Calu3 (cell line): ENCODE results near the gene RIMS4. TPM values are rescaled to one million over a fixed set of nuclear protein-coding genes. Genes with fewer than 3 reads are reported as not detected.

Experiments
- BruUV-seq: library from RNA; stranded (reverse); fragments of 400-500 nt; replicated peaks from 2 replicates; lab custom pipeline; 2021; lab: Mats Ljungman, UMichigan
- CTCF ChIA-PET: fragments of 300-600 bp; sonication (Branson Sonifier 250); formaldehyde crosslinking; loops from one replicate; lab custom pipeline; 2022; ENCODE audit warnings: antibody characterized with exemption; lab: Charles Lee
- DNase-seq: peaks from one replicate; pipeline ENCODE4 v3.0.0; 2022
- H3K27ac Mint-ChIP-seq: one replicate; pipeline ENCODE4 v1.8.0; 2022; ENCODE audit warnings: mixed read lengths; ENCODE audit not compliant: unreplicated experiment
- H3K27me3 Mint-ChIP-seq: one replicate; pipeline ENCODE4 v1.8.0; 2022; ENCODE audit warnings: mixed read lengths; ENCODE audit not compliant: unreplicated experiment
- H3K36me3 Mint-ChIP-seq: one replicate; pipeline ENCODE4 v1.8.0; 2022; ENCODE audit warnings: mild to moderate bottlenecking, moderate library complexity, mixed read lengths; ENCODE audit not compliant: insufficient read depth, unreplicated experiment
- H3K4me1 Mint-ChIP-seq: one replicate; pipeline ENCODE4 v1.8.0; 2022; ENCODE audit warnings: mild to moderate bottlenecking, low read depth, mixed read lengths; ENCODE audit not compliant: unreplicated experiment
- H3K4me3 Mint-ChIP-seq: one replicate; pipeline ENCODE4 v1.8.0; 2022; ENCODE audit warnings: mild to moderate bottlenecking, low read depth, moderate library complexity, mixed read lengths; ENCODE audit not compliant: unreplicated experiment
- H3K9me3 Mint-ChIP-seq: one replicate; pipeline ENCODE4 v1.8.0; 2022; ENCODE audit warnings: low read depth, mixed read lengths; ENCODE audit not compliant: unreplicated experiment
- intact Hi-C: fragments of 100-400 bp; cut with micrococcal nuclease; formaldehyde crosslinking; loops from one replicate; pipeline ENCODE4 v1.10.0; 2022; ENCODE audit not compliant: unreplicated experiment
- total RNA-seq: library from RNA; stranded (reverse); gene quantifications from 2 replicates; pipeline ENCODE4 v1.2.3, GENCODE V29; 2022
- TF ChIP-seq, protein P1 (sequence below): fragments of 200-600 bp; IDR thresholded peaks from one replicate; pipeline ENCODE4 v1.8.0; 2022; ENCODE audit warnings: antibody characterized with exemption; ENCODE audit not compliant: unreplicated experiment

The RIMS4 gene
- total RNA-seq, 1 experiment from 2014 or later, result 0.40 TPM

DNA sequence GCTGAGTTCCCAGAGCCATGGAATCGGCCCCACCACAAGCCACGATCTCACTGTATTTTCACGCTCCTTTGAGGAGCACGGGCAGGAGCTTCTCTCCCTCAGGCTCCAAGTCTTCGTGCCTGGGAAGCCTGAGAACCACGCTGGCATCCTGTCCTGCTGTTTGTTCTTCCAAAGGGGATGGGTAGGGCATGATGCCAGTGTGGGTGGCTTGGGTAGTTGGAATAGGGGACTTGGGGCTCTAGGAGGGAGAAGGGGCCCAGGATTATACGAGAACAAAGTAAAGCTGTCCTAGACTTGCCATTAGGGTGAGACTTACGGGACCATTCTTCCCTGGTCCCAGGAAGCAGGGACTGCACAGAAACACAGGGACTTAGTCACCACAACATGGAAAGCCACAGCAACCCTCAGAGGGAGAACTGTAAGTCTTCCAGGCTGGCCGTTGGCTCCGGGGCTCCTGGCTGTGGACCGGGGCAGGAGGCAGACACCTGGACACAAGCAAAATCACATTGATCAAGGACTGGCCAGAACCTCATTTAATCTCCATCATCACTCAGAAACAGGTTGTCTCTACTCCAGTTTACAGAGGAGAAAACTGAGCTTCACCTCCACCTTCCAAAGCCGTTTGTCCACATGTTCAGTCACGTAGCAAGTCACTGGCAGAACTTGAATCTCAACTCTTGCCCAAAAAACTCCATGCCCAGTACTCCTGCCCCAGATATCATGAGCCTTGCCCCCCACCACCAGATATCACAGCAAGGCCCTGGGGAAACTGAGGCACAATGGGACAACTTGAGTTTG, 93.8 kb downstream of the RIMS4 start:
- peaks cover 11% of the 10 kb centered on the region for H3K36me3 Mint-ChIP-seq
- H3K9me3 Mint-ChIP-seq, result no peaks in the 10 kb centered on the region
- no peak overlapping the region for H3K4me3 Mint-ChIP-seq
- DNase-seq, result no peak
- TF ChIP-seq, protein P1, sequence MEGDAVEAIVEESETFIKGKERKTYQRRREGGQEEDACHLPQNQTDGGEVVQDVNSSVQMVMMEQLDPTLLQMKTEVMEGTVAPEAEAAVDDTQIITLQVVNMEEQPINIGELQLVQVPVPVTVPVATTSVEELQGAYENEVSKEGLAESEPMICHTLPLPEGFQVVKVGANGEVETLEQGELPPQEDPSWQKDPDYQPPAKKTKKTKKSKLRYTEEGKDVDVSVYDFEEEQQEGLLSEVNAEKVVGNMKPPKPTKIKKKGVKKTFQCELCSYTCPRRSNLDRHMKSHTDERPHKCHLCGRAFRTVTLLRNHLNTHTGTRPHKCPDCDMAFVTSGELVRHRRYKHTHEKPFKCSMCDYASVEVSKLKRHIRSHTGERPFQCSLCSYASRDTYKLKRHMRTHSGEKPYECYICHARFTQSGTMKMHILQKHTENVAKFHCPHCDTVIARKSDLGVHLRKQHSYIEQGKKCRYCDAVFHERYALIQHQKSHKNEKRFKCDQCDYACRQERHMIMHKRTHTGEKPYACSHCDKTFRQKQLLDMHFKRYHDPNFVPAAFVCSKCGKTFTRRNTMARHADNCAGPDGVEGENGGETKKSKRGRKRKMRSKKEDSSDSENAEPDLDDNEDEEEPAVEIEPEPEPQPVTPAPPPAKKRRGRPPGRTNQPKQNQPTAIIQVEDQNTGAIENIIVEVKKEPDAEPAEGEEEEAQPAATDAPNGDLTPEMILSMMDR, result no peak
- H3K4me1 Mint-ChIP-seq, result peaks cover 64% of the 10 kb centered on the region
- no TSS peak for BruUV-seq
- CTCF ChIA-PET, result interaction anchor here (1.1 kb wide), 1 partner anchor 14 kb away, joined by 3 read pairs; no protein-coding TSS in a partner anchor
- no peak overlapping the region for H3K27ac Mint-ChIP-seq
- no peaks in the 10 kb centered on the region for H3K27me3 Mint-ChIP-seq
- intact Hi-C loops, result no loop called here

DNA sequence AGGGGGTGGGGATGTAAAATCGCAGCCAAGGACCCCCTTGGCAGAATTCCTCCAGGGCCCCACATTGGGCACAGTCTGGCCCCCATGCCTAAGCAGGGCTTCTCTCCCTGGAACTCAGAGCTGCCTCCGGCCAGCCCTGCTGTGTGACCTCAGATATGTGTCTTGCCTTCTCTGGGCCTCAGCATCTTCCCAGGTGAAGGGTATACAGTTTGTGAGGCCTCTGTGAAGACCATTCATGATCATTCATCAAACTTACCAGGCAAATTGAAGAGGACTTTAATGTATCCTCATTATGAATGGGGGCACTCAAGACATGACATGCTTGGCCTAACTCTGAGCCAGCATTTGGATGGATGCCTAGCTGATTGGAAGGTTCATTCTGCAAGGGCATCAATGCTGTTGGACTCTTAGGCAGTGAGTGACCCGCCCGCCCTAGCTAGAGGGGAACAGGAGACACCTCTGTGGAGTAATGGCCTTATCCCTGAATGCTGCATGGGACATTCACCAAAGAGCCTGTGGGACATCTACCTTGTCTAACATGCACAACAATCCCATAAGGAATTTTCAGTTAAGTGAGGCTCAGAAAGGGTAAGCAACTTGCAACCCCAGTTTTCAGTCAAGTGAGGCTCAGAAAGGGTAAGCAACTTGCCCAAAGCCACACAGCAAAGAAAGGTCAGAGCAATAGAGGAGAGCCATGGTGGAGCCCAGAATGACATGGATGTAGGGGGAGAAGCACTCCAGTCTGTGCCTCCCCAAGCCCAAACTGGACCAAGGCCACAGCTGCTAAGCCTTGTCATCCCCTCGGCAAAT, 94.6 kb downstream of the RIMS4 start:
- Mint-ChIP-seq H3K4me1 (peaks cover 57% of the 10 kb centered on the region), H3K27me3 (no peaks in the 10 kb centered on the region), H3K27ac (no peak overlapping the region), H3K9me3 (no peaks in the 10 kb centered on the region), H3K36me3 (peaks cover 11% of the 10 kb centered on the region), H3K4me3 (peak overlapping the region; percentile 17)
- BruUV-seq, result no TSS peak
- CTCF ChIA-PET, result interaction anchor here (0.6 to 1.8 kb wide), 8 partner anchors 9 to 32 kb away, joined by 3 to 12 read pairs (median 6); no protein-coding TSS in a partner anchor
- intact Hi-C loops, result no loop called here
- DNase-seq, result no peak
- TF ChIP-seq, protein P1, result no peak

DNA sequence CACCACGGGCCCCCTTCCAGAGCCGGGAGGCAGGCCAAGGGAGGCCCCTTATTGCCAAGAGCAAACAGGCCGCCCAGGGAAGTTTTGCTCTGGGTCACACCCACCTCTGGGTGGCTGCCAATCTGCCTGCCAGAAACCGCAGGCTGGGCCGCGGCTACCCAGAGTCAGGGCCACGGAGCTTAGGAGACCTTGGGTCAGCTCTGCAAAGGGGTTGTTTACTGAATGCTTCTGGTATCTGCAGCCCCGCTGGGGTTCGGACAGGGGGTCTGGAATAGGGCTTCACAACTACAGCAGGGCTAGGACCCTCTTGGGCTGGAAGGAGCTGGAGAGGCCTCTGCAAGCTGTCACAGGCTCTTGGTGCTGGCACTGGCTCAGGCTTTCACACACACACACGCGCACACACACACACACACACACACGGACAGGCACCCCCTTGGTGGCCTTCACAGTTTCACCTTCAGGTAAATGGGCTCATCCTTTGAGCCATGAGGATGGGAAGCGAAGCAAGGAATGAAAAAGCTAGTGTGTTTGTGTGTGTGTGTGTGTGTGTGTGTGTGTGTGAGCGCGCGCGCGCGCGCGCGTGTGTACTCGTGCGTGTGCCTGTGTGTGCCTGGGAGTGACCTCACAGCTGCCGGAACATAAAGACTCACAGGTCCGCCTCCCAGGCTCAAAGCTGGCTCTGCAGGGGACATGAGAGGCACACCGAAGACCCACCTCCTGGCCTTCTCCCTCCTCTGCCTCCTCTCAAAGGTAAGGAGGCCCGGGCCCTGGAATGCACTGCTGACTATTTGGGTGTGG, 95.4 kb downstream of the RIMS4 start, which contains the start of gene CCN5:
Gene CCN5 (plus strand): TSS at position 669 of the 798 bp plus-strand sequence. CDS start 22 bp downstream, at position 691.
- peak; percentile 94 for DNase-seq
- peaks cover 11% of the 10 kb centered on the region for H3K36me3 Mint-ChIP-seq
- BruUV-seq, result no TSS peak
- no peaks in the 10 kb centered on the region for H3K9me3 Mint-ChIP-seq
- H3K4me1 Mint-ChIP-seq, result peaks cover 49% of the 10 kb centered on the region
- CTCF ChIA-PET, result interaction anchor here (0.6 to 1.8 kb wide), 11 partner anchors 9 to 478 kb away, joined by 3 to 12 read pairs (median 5); no protein-coding TSS in a partner anchor
- intact Hi-C loops, result loop anchor here (1.0 kb wide), 1 partner anchor 22 kb away; no protein-coding TSS in a partner anchor
- no peaks in the 10 kb centered on the region for H3K27me3 Mint-ChIP-seq
- H3K4me3 Mint-ChIP-seq, result peak within 1 kb of the TSS; percentile 17
- TF ChIP-seq, protein P1, result no peak
- peak within 1 kb of the TSS; percentile 18 for H3K27ac Mint-ChIP-seq
